ENCODE measurements around the gene GPR15. TPM values are rescaled to one million over a fixed set of nuclear protein-coding genes. Genes with fewer than 3 reads are reported as not detected.
A peak's percentile ranks its signal among the peaks of the same experiment; 100 is the strongest.

GPR15 gene
- total RNA-seq, 1 donor from 2014 or later = not detected

- no peak for DNase-seq (ENCODE audit: low spot score, unreplicated experiment)
- H3K27ac Mint-ChIP-seq = no peak overlapping the region
- TF ChIP-seq CTCF (IDR thresholded peaks at IDR 0.05; ENCODE audit: unreplicated experiment) = no peak
- no peaks in the 10 kb centered on the region for H3K36me3 Mint-ChIP-seq (ENCODE audit: insufficient read depth)
- no peak overlapping the region for H3K4me3 Mint-ChIP-seq (ENCODE audit: low read depth)
- H3K27me3 Mint-ChIP-seq = no peaks in the 10 kb centered on the region
- no peaks in the 10 kb centered on the region for H3K9me3 Mint-ChIP-seq (ENCODE audit: low read depth)
- peaks cover 4% of the 10 kb centered on the region for H3K4me1 Mint-ChIP-seq (ENCODE audit: low read depth)
Observed at GRCh38 chr3:98529856-98530459, 1.8 kb upstream of the GPR15 start.

- Mint-ChIP-seq H3K27me3 (no peaks in the 10 kb centered on the region), H3K27ac (no peak overlapping the region), H3K4me3 (ENCODE audit: low read depth) (no peak overlapping the region), H3K4me1 (ENCODE audit: low read depth) (peaks cover 4% of the 10 kb centered on the region), H3K9me3 (ENCODE audit: low read depth) (no peaks in the 10 kb centered on the region), H3K36me3 (ENCODE audit: insufficient read depth) (no peaks in the 10 kb centered on the region)
- no peak for TF ChIP-seq CTCF (IDR thresholded peaks at IDR 0.05; ENCODE audit: unreplicated experiment)
- DNase-seq (ENCODE audit: low spot score, unreplicated experiment) = no peak
Observed at GRCh38 chr3:98530676-98531075, 1.1 kb upstream of the GPR15 start.

- DNase-seq (ENCODE audit: low spot score, unreplicated experiment) = no peak
- H3K4me1 Mint-ChIP-seq (ENCODE audit: low read depth) = peaks cover 4% of the 10 kb centered on the region
- no peaks in the 10 kb centered on the region for H3K27me3 Mint-ChIP-seq
- no peaks in the 10 kb centered on the region for H3K36me3 Mint-ChIP-seq (ENCODE audit: insufficient read depth)
- no peak overlapping the region for H3K27ac Mint-ChIP-seq
- no peaks in the 10 kb centered on the region for H3K9me3 Mint-ChIP-seq (ENCODE audit: low read depth)
- no peak overlapping the region for H3K4me3 Mint-ChIP-seq (ENCODE audit: low read depth)
- TF ChIP-seq CTCF (IDR thresholded peaks at IDR 0.05; ENCODE audit: unreplicated experiment) = no peak
Observed at GRCh38 chr3:98532275-98532637, 478 bp downstream of the GPR15 start.

GRCh38 chr3:98532709-98533571, 1.2 kb downstream of the GPR15 start:
- peak overlapping the region; percentile 71 for H3K27ac Mint-ChIP-seq
- no peak for DNase-seq (ENCODE audit: low spot score, unreplicated experiment)

GRCh38 chr3:98534168-98534567, 2.4 kb downstream of the GPR15 start:
- no peaks in the 10 kb centered on the region for H3K9me3 Mint-ChIP-seq (ENCODE audit: low read depth)
- TF ChIP-seq CTCF (IDR thresholded peaks at IDR 0.05; ENCODE audit: unreplicated experiment) = no peak
- H3K27ac Mint-ChIP-seq = no peak overlapping the region
- H3K27me3 Mint-ChIP-seq = no peaks in the 10 kb centered on the region
- no peak for DNase-seq (ENCODE audit: low spot score, unreplicated experiment)
- H3K4me1 Mint-ChIP-seq (ENCODE audit: low read depth) = no peaks in the 10 kb centered on the region
- H3K4me3 Mint-ChIP-seq (ENCODE audit: low read depth) = no peak overlapping the region
- no peaks in the 10 kb centered on the region for H3K36me3 Mint-ChIP-seq (ENCODE audit: insufficient read depth)

More at GRCh38 chr3:98532709-98533571, 1.2 kb downstream of the GPR15 start:
- Mint-ChIP-seq H3K9me3 (ENCODE audit: low read depth) (no peaks in the 10 kb centered on the region), H3K4me3 (ENCODE audit: low read depth) (no peak overlapping the region), H3K4me1 (ENCODE audit: low read depth) (peaks cover 4% of the 10 kb centered on the region), H3K36me3 (ENCODE audit: insufficient read depth) (no peaks in the 10 kb centered on the region), H3K27me3 (no peaks in the 10 kb centered on the region)
- TF ChIP-seq CTCF (IDR thresholded peaks at IDR 0.05; ENCODE audit: unreplicated experiment) = no peak
